Germinal center (tissue), 1 donor: ENCODE data around the gene FOXO1.

Experiments
- DNase-seq: peaks from one replicate; pipeline ENCODE4 v3.0.0; 2012; ENCODE audit warnings: mixed read lengths, low spot score

FOXO1 gene

DNA sequence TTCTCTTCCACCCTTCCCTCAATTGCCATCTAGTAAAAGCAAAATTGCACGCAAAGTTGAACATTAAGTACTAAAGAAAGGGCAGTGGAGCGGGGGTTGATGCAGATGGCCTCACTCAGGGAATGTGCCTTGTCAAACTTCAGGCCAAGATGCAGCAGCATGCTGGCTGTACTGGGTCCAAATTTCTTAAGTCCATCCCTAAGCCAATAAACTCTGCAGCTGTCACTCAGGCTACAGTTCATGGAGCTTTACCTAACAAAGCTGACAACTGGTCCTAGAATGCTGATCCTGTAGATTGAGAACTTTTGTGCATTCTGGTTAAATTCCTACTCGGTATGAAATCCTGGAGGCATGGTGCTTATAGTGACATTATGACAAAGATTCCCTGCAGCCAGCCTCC lies 88.4 kb downstream of the FOXO1 start:
- DNase-seq, result no peak

DNA sequence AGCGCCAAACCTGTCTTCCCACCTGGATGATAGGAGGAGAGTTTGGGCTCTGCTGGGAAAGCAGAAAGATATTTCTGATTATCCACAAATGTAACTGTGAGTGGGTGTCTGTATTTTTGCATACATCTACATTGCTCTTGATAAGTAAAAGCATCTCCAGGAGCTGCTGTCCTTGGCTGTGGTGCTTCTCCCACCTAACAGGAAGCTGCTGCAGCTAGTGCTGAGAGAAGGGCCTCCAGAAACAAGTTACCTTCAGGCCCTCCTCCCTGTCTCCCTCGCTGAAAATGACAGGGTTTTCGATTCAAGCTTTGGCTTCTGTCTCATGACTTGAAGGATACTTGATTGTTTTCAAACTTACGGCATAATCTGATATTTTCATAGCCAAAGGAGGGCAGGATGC lies 90.1 kb downstream of the FOXO1 start:
- no peak for DNase-seq

DNA sequence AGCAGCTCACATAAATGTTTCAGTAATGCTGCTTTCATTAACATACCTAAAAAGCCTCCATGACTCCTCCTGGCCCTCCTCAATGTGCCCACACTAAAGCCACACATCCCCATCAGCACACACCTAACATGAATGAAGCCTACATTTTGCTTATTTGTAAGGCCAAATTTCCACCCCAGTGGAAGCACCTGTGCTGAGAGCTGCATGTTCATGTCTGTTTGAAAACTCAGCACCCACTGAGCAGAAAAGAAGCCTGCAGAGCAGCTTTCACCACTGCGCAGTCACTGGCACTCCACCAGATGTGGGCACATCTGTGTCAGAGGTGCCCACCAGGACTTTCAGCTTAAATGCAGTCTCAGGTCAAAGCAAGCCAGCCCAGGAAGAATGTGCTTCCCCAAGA lies 93.5 kb downstream of the FOXO1 start:
- no peak for DNase-seq

DNA sequence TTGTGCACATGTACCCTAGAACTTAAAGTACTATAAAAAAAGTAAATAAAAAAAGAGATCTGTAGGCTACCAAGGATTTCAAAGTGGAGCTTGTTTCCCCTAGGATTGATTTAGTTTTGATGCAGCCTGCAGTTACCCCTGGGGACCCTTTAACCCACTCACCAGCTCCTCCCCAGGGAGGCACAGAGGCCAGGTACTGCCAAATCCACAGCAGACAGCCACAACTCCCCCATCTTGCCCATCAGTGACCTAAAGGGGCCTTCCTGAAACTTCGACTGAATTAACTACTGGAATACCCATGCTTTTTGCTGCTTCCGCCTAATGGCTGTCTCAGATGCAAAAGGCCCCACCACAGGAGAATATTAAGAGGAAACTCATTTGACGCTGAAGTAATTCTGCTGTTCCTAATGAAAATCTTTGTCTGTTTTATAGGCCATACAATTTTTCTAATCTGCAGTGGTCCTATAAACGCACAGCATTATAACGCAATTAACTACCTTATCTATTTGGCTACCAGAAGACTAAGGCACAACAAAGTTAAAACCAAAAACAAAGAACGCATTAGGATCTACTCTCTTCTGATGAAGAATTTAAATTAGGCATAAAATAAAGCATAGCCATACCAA lies 95.0 kb downstream of the FOXO1 start:
- DNase-seq, result no peak

DNA sequence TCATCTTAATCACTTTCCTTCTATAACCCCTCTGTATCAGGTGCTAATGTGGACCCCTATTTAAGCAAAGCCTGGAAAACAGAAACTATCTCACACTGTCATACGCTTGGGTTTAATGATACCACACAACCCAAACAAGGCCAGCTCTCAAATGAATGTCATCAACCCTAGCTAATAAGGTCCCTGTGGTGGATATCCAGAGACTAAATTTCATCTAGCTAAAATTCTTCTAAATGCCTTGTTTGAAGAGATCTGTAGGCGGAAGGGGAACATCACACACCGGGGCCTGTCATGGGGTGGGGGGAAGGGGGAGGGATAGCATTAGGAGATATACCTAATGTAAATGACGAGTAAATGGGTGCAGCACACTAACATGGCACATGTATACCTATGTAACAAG lies 95.5 kb downstream of the FOXO1 start:
- DNase-seq, result no peak

DNA sequence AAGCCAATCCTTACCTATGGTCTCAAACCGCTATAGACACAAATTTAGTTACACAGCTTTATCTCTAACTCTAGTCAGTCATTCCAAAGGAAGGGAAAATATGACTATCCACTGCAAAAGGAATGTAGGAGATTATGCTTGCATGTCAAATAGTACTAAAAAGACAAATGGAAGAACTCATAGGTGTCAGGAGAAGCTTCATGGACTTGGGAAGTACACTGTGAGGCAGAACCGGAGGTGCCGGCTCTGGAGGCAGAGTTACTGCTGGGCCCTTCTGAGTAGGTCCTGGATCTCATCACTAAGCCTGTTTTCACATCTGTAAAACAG lies 97.5 kb downstream of the FOXO1 start:
- no peak for DNase-seq

DNA sequence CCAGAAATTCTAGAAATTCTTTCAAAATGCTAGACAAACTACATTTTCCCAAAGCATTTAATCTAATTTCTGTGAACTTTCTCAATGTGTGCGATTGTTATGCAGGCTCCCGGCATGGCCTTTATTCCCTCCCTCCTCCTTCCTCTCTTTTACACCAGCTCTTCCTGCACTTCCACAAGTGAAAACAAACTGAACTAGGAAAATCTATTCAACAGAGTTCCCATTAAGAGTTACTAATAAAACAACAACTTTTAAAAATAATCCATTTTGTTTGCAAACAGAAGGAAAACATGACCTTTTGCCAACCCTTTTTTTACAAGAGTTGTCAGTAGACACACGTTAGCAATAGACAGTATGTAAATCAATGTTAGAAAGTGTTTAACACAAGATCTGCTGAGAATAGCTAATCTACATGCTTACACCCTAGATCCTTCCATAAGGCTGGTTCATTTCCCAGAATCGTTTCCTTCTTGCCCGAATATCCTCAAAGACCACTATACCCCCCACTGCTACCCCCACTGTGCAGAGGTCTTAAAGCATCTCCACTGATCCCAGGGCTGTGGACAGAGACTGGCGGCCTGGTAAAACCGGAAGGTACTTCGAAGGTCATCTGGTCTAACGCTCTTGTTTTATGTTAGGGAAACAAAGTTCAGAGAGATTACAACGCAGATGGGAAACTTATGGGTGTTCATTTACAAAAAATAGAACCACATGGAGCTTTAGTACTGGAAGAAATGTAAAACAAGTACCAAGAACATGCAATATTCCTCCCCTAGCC lies 98.0 kb downstream of the FOXO1 start:
- no peak for DNase-seq

DNA sequence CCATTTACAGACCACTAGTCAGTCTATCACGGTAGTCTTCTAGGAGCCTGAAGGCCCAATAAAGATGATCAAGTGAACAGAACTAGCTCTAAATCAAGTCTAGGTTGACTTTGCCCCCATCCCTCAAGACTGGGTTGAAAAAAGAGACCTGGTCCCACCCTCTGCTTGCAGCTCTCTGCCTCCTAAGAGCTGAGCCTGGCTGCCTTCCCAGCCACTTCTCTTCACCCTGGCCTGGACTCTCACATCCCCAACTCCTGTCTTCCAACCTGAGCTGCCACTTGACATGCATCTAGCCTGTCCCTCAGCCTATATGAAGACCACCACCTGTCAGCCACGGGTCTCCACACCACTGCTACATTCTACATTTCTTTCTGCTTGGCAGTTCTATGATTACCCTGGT lies 99.6 kb downstream of the FOXO1 start:
- no peak for DNase-seq

DNA sequence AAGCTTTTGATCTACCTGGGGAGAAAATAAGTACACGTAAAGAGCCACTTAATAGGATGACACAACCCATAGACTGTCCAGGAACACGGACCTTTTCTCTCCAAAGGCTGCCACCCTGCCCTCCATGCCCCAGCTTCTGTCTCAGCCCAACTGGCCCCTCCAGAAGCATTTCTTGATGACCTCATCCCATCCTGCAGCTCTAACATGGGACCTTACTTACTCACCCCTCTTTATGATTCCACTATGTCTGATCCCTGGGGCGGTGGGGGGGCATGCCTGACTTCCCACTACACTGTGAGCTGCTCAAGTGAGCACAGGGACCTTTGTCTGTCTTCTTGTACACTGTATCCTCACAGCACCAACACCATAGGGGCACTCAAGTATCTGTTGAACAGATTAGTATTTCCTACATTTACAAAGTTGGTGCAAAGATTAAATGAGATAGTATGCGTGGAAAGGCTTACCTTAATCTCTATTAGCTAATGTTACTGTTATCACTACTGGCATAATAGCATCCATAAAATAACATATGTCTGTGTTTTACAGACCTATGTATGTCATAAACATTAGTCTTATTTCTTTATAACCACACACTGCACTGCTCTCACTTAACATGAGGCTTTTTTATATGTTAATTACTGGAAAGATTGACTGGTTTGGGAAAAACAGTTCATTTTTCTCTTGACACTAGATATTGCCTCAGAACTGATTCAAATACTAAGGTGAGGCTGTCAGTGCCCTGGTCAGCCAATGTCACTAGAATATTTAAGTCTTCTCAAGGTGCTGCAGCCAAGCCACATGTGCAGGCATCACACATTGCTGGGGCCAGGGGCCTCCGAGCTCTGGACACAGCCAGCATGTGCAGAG lies 100.9 kb downstream of the FOXO1 start:
- DNase-seq, result no peak

DNA sequence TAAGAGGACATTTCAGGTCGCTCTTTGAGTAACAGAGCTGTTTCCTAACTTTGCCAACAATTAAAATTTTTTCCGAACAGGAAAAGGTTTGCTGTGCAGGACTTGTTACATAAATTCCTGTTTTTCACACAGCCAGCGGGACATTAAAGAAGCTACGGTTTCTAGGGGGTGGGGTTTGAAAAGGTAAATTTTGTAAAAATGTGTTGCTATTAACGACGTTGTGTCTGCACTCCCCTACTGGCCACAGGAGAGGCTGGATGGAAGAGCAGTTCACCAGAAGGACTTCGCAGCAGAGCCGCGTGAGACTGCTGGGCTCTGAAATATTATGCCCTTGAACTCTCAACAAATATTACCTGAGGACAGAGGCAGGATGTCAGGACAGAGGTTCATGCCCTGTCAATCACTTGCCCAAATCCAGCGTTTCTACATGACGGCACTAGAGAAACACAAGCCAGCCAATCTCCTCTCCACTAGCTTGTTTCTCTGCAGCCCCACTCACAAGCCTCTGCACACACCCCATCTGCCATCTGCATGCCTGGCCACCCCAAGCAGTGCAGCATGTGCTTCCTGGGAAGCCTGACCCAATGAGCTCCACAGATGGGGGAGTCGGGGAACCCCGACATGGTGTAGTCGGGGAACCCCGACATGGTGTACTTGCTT lies 102.0 kb downstream of the FOXO1 start:
- DNase-seq, result no peak

DNA sequence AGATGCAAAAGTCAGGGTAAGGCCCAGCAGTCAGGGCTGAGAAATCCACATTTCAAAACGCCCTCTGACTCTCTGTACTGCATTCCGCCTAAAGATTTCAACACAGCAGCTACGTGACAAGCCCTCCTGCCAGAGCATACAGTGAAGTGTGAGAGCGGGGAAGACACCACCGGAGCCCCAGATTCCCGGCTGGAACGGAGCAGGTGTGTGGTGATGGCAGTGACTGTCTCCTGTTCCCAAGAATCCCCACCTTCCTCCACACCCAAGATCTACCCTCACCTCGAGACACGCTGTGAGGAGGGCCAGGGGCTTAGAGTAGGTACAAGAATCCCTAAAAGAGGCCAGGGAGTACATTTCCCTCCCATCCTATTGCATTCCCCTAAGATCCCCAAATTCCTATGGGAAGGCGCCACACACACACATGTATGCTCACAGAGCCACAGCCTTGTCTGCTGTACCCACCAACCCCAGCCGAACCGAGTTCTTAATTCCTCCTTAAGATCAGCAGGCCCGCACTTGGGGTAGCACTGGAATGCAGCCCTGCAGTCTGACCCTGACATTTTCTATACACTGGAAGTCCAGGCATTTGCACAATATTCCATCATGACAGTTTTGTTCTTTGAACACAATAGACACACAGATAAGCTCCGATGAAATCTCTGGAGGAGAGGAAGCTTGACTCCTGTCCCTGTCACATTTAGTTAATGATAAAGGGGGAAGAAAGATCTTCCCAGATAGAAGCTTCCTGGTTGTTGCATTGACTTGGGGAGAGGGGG lies 102.9 kb downstream of the FOXO1 start:
- DNase-seq, result no peak

DNA sequence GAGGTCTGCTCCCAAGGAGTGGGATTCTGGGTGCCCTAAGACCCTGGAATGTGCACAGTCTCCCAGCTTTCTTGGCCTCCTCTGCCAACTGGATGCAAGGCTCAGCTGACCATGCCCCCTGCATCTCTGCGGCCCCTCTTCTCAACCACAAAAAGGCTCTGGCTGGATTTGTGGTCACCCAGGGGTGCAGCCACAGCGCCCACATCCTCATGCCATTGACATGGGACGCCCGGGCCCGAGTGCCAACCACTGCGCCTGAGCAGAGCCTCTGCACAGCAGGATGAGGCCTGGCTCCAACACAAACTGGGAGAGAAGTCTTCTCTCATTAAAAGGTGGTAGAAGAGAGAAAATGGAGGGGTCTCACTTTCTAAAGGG lies 103.5 kb downstream of the FOXO1 start:
- DNase-seq, result no peak

DNA sequence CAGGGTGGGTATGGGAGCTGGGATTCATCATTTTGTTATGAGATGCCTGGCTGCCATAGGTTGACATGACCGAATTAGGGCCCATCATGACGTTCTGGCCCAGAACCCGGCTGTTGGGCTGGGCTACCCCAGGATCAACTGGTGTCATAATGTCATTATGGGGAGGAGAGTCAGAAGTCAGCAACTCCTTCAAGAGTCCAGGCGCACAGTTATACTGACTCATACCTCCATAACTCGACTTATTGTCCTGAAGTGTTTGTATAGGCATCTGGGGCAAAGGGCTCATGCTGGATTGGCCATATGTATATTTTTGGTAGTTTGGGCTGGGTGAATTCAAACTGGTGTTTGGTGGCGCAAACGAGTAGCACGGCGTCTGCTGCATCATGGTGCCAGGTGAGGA lies 106.5 kb downstream of the FOXO1 start:
- no peak for DNase-seq

DNA sequence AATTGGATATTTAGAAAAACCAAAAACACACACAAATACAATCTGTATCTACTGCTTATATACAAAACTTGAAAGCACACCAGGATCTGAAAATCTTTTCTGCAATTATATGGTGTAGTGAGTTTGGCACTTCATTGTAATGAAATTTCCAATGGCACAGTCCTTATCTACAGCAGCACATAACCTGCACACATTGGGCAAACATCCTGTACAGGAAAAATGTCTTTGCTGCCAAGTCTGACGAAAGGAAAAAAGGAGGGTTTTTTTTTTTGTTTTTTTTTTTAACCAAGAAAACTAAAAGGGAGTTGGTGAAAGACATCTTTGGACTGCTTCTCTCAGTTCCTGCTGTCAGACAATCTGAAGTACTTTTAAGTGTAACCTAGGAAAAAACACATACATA lies 107.8 kb downstream of the FOXO1 start:
- no peak for DNase-seq

DNA sequence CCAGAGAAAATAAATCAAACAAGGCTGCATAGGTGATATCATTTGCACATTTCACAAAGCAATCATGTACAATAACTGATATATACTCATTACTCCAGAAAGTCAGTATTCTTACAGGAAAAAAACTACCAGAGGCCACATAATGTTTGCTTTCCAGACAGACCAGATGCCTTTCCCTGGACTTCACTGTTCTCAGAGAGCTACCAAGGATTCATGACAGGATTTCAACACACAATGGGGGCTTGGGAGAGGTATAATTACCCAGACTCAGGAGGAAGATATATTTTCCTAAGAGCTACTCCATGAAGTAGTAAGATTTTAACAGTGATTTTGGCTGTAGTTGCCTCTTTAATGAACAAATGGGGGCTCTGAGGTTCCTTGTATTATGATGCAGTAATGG lies 110.0 kb downstream of the FOXO1 start:
- DNase-seq, result no peak

DNA sequence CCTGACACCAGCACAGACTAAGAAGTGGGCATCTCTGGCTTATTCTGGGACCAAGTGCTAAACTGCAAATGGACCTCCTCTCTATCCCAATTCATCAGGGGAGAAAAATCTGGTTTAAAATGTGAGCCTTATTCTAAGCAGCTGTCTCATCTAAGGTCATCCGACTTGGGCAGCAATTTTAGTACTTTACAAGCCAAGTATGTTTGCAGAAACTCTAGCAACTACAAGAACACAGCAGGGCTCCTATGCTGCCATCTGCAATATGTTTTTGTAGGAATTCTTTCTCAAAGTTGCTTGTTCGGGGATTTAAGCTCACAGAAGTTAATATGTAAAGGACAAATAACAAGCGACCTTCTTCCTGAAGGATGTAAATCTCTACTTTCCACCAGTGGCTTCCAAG lies 113.1 kb downstream of the FOXO1 start:
- no peak for DNase-seq

DNA sequence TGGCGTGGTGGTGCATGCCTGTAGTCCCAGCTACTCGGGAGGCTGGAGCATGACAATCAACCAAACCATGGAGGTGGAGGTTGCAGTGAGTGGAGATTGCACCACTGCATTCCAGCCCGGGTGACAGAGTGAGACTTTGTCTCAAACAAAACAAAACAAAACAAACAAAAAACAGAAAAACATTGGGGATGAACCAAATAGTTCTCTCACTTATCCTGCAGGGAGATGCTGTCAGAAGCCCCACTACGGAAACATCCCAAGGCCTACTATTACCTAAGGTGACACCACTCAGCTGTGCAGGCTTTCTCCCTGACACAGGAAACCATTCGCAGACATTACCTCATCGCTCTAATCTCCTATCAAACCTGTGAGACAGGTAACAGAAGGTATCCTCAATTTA lies 113.5 kb downstream of the FOXO1 start:
- DNase-seq, result no peak

DNA sequence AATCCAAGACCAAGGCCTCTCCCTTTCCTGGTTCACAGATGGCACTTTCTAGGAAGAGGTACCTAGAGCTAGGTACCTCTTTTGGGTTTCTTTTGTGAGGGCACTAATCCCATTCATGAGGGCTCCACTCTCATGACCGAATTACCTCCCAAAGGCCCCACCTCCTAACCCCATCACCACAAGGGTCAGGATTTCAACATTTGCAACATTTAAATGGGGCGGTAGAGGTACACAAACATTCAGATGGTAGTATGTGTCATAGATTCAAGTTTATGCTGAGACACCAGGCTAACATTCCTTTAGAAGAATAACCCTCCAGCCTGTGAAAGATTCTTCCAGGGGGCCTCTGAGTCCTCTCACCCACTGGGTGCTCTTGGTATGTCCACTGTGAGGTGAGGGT lies 116.3 kb downstream of the FOXO1 start:
- no peak for DNase-seq

DNA sequence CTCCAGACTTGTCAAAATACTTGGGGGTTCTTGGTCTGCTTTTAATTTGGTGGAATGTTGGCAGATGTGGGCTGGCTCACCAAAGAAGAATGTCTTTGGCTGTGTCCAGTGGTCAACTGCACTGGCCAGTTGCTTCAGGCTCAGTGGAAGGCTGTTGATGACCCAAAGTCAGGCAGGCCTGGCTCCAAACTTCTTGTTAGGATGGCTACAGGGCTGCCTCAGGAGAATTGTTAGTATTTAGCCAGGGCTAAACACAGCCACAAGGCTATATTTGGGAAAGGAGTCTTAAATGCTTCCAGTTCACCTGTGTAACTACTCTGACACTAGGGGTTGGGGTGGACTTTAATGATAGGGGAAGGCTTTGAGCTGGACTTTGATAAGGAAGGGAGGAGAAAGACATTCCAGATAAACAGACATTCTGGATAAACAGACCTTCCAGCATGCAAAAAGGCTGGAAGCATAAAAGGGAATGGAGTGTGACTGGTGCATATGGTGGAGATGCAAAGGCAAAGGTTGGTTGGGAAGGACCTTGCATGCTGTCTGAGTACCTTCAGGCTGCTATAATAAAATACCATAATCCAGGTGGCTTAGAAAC lies 116.8 kb downstream of the FOXO1 start:
- DNase-seq, result no peak

DNA sequence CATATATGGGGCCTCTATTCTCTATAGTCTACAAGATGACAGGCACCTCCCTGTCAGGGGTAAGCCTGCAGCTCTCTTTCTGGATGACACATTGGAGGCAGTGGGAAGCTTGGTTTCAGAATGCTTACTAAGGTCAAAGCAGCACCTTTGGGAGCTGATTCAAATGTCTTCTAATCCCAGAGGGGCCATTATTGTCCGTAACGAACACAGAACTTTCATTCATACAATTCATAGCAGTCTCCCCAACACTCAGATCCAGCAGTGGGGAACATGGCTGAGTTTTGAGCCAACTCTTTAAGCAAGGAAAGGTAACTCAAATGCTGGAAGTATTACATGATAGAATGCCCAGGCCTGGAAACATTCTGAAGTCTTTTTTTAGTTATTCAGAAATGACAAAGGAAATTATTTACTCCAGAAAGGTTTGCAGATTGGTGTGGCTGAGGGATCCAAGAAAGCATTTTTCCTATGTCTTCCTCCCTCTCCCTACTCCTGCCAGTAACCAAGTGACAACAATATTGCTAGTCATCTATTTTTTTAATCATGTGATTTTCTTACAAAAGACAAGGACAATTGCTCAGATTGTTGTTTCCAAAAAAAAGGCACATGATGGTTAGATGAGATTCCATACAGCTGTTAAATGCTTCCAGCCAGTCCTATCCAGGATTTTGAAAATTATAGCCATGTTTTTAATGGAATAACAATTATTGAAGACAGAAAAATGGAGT lies 118.7 kb downstream of the FOXO1 start:
- no peak for DNase-seq

DNA sequence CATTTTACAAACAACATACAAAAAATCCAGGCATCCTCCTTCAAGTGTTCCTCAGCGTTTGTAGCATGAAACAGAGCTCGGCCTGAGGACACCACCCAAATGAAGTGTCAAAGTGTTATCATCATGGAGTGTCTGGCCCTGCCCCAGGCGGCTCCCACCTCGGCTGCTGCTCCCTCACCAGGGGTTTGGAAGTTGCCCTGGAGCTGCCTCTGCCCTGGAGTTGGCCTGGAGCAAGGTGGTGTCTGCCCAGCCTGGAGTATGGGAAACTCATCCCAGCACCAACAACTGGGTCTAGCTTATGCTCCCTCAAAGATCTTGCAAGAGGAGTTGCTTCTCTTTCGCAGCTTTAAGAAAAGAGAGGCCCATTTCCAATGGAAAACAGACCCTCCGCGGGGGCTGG lies 120.4 kb downstream of the FOXO1 start:
- DNase-seq, result no peak
